GM18951 (cell line): ENCODE measurements around the gene KCNK17.

Experiments used
- POLR2A ChIP-seq: IDR thresholded peaks from 4 replicates; pipeline ENCODE4 v1.6.1; 2011; ENCODE audit warnings: mild to moderate bottlenecking; ENCODE audit not compliant: insufficient read length, insufficient read depth; ENCODE audit errors: extremely low read depth
- in situ Hi-C: fragments of 300-500 bp; cut with MboI; formaldehyde crosslinking; loops from one replicate; pipeline ENCODE4 v1.12.0; 2022; ENCODE audit warnings: low sequenced_read_pairs, mixed read lengths, inconsistent platforms; ENCODE audit not compliant: unreplicated experiment

Gene KCNK17

GRCh38 chr6:39344821-39345280 is 30.6 kb upstream of the KCNK17 start:
- in situ Hi-C loops: no loop called here
- TF ChIP-seq POLR2A: no peak

GRCh38 chr6:39343396-39343870 is 29.2 kb upstream of the KCNK17 start:
- in situ Hi-C loops: no loop called here
- TF ChIP-seq POLR2A: no peak

GRCh38 chr6:39342692-39343395 is 28.6 kb upstream of the KCNK17 start:
- in situ Hi-C loops: no loop called here
- no peak for TF ChIP-seq POLR2A

- no peak for TF ChIP-seq POLR2A
- in situ Hi-C loops: no loop called here
Observed at GRCh38 chr6:39341937-39342336, 27.7 kb upstream of the KCNK17 start.

- in situ Hi-C loops: no loop called here
- no peak for TF ChIP-seq POLR2A
Observed at GRCh38 chr6:39341352-39341751, 27.1 kb upstream of the KCNK17 start.

- in situ Hi-C loops: no loop called here
Observed at GRCh38 chr6:39339868-39340550, 25.8 kb upstream of the KCNK17 start.

GRCh38 chr6:39339096-39339867 is 25.1 kb upstream of the KCNK17 start:
- no peak for TF ChIP-seq POLR2A
- in situ Hi-C loops: no loop called here

More at GRCh38 chr6:39339868-39340550, 25.8 kb upstream of the KCNK17 start:
- TF ChIP-seq POLR2A: no peak

GRCh38 chr6:39338397-39338796 is 24.2 kb upstream of the KCNK17 start:
- no peak for TF ChIP-seq POLR2A

GRCh38 chr6:39335780-39336545 is 21.7 kb upstream of the KCNK17 start:
- TF ChIP-seq POLR2A: no peak
- in situ Hi-C loops: no loop called here

More at GRCh38 chr6:39338397-39338796, 24.2 kb upstream of the KCNK17 start:
- in situ Hi-C loops: no loop called here

GRCh38 chr6:39333644-39334438 is 19.6 kb upstream of the KCNK17 start:
- no peak for TF ChIP-seq POLR2A
- in situ Hi-C loops: no loop called here

GRCh38 chr6:39330476-39330875 is 16.3 kb upstream of the KCNK17 start:
- no peak for TF ChIP-seq POLR2A
- in situ Hi-C loops: no loop called here

- no peak for TF ChIP-seq POLR2A
- in situ Hi-C loops: no loop called here
Observed at GRCh38 chr6:39330057-39330456, 15.8 kb upstream of the KCNK17 start.
